GM21576 (cell line): ENCODE data around the gene CIROP.

ENCODE experiments used
- ATAC-seq: cut with Tn5 transposase; IDR thresholded peaks from one replicate; pipeline ENCODE4 v1.9.1; 2021; ENCODE audit warnings: mild to moderate bottlenecking, moderate library complexity; ENCODE audit not compliant: unreplicated experiment

Gene CIROP

GRCh38 chr14:23070262-23071129, 34.3 kb downstream of the CIROP start:
- ATAC-seq = no peak

GRCh38 chr14:23069413-23069806, 35.4 kb downstream of the CIROP start:
- ATAC-seq = no peak

GRCh38 chr14:23068789-23069412, 35.9 kb downstream of the CIROP start:
- ATAC-seq = peak; percentile 68

- ATAC-seq = no peak
Measured at GRCh38 chr14:23067847-23068788, 36.7 kb downstream of the CIROP start.

- ATAC-seq = no peak
Measured at GRCh38 chr14:23066855-23067744, 37.7 kb downstream of the CIROP start.

- no peak for ATAC-seq
Measured at GRCh38 chr14:23066368-23066767, 38.4 kb downstream of the CIROP start.

GRCh38 chr14:23063601-23064000, 41.2 kb downstream of the CIROP start:
- ATAC-seq = no peak

- no peak for ATAC-seq
Measured at GRCh38 chr14:23062002-23062401, 42.8 kb downstream of the CIROP start.

- ATAC-seq = no peak
Measured at GRCh38 chr14:23060536-23061260, 44.1 kb downstream of the CIROP start.

GRCh38 chr14:23058654-23059504, 45.9 kb downstream of the CIROP start:
- ATAC-seq = no peak

- ATAC-seq = peak; percentile 55
Measured at GRCh38 chr14:23057757-23058653, 46.8 kb downstream of the CIROP start.

GRCh38 chr14:23056956-23057756, 47.6 kb downstream of the CIROP start, which contains the start of gene CDH24:
TSS of gene CDH24 (minus strand) at chr14:23057520. CDS start at chr14:23055733, 1,787 bp downstream.
- ATAC-seq = no peak

- ATAC-seq = peak; percentile 45
Measured at GRCh38 chr14:23056145-23056955, 48.4 kb downstream of the CIROP start.

- no peak for ATAC-seq
Measured at GRCh38 chr14:23055621-23056144, 49.1 kb downstream of the CIROP start.

GRCh38 chr14:23055147-23055550, 49.6 kb downstream of the CIROP start:
- ATAC-seq = no peak
